ENCODE data around the gene MACROH2A2. TPM values are rescaled to one million over a fixed set of nuclear protein-coding genes. Genes with fewer than 3 reads are reported as not detected.
"Not testable (repeated sequence)": the region's sequence is repeated elsewhere in the genome, so short reads cannot be mapped to it uniquely, and the experiment has no call there.

MACROH2A2 gene
- total and polyA plus RNA-seq, 7 donors, result 4.8 to 19.4 (median 10.4) TPM

DNA sequence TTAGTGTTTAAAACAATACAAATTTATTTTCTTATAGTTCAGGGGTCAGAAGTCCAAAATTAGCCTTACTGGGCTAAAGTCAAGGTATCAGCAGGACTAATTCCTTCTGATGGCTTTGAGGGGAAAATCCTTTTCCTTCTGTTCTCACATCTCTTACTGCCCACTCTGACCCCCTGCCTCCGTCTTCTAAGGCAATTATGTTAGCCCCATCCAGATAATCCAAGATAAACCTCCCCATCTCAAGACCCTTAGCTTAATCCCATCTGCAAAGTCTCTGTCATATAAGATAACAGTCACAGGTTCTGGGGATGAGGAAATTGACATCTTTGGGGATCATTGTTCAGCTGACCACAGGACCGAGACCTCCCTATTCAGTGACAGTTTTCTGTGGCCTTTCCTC is 22.3 kb downstream of the MACROH2A2 start:
- Histone ChIP-seq H3K9me3 (no peaks in the 10 kb centered on the region), H3K27ac (no peak overlapping the region), H3K4me3 (no peak overlapping the region), H3K27me3 (no peaks in the 10 kb centered on the region), H3K4me1 (no peaks in the 10 kb centered on the region), H3K36me3 (peaks cover 0 to 22% (median 0%) of the 10 kb centered on the region in 4 donors)
- 91 to 93% methylated on average over 2 of the region's 2 CpGs for WGBS, 2 donors
- no peak for DNase-seq
- intact Hi-C loops (cut with DNase I), result no loop called here
- TF ChIP-seq, protein P1, sequence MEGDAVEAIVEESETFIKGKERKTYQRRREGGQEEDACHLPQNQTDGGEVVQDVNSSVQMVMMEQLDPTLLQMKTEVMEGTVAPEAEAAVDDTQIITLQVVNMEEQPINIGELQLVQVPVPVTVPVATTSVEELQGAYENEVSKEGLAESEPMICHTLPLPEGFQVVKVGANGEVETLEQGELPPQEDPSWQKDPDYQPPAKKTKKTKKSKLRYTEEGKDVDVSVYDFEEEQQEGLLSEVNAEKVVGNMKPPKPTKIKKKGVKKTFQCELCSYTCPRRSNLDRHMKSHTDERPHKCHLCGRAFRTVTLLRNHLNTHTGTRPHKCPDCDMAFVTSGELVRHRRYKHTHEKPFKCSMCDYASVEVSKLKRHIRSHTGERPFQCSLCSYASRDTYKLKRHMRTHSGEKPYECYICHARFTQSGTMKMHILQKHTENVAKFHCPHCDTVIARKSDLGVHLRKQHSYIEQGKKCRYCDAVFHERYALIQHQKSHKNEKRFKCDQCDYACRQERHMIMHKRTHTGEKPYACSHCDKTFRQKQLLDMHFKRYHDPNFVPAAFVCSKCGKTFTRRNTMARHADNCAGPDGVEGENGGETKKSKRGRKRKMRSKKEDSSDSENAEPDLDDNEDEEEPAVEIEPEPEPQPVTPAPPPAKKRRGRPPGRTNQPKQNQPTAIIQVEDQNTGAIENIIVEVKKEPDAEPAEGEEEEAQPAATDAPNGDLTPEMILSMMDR (IDR thresholded peaks at IDR 0.05), result no peak
- no peak for TF ChIP-seq POLR2AphosphoS5 (IDR thresholded peaks at IDR 0.05)
- no peak for TF ChIP-seq EP300 (IDR thresholded peaks at IDR 0.05)
- no peak for TF ChIP-seq POLR2A (IDR thresholded peaks at IDR 0.05)

DNA sequence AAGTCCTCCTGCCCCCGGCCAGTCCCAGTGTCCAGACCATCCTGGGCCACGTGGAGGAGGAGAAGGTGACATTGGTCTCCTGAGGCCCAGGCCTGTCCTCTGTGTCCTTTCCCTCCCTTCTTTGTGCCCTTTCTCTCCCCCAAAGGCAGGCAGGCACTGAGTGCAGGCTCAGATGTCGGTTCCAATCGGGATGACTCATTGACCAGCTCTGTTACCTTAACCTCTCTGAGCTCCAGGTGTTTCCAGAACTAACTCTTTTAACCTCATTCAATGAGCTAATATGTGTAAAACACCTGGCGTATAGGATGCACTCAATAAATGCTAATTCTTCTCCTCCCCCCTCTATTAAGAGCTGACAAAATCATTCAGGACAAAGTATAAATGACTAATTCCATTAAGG is 25.7 kb downstream of the MACROH2A2 start:
- H3K4me3 ChIP-seq, result no peak overlapping the region
- no peaks in the 10 kb centered on the region for H3K4me1 ChIP-seq
- WGBS, 2 donors, result 95 to 97% methylated on average over 5 of the region's 5 CpGs
- no peak for DNase-seq
- intact Hi-C loops (cut with DNase I), result no loop called here
- H3K9me3 ChIP-seq, result no peaks in the 10 kb centered on the region
- TF ChIP-seq, protein P1 (IDR thresholded peaks at IDR 0.05), result no peak
- TF ChIP-seq EP300 (IDR thresholded peaks at IDR 0.05) (no peak), POLR2AphosphoS5 (IDR thresholded peaks at IDR 0.05) (no peak), POLR2A (IDR thresholded peaks at IDR 0.05) (no peak)
- H3K27ac ChIP-seq, result no peak overlapping the region
- no peaks in the 10 kb centered on the region for H3K27me3 ChIP-seq
- H3K36me3 ChIP-seq, result peaks cover 0 to 26% (median 0%) of the 10 kb centered on the region in 4 donors

DNA sequence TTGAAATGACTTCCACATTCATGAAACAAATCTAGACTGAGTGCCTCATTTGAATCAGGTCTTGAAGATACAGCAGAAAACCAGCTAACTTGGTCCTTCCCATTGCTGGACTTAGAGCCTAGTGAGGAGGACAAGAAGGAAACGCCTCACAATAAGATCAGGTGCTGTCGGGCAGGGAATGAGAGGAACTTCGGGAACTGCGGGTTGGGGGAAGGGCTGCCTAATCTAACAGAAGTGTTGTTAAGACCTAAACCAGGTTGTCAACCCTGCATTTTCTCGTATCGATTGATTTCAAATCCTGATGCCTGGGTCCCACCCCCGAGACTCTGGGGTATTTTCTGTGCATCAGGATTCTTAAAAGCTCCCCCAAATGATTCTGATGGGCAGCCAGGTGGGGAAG is 26.3 kb downstream of the MACROH2A2 start:
- WGBS, 2 donors, result 94 to 95% methylated on average over 7 of the region's 7 CpGs
- Histone ChIP-seq H3K27ac (no peak overlapping the region), H3K4me1 (no peaks in the 10 kb centered on the region), H3K27me3 (no peaks in the 10 kb centered on the region), H3K9me3 (no peaks in the 10 kb centered on the region), H3K4me3 (no peak overlapping the region), H3K36me3 (peaks cover 0 to 29% (median 0%) of the 10 kb centered on the region in 4 donors)
- TF ChIP-seq POLR2AphosphoS5 (IDR thresholded peaks at IDR 0.05) (no peak), EP300 (IDR thresholded peaks at IDR 0.05) (no peak), POLR2A (IDR thresholded peaks at IDR 0.05) (no peak)
- no peak for DNase-seq
- intact Hi-C loops (cut with DNase I), result no loop called here

DNA sequence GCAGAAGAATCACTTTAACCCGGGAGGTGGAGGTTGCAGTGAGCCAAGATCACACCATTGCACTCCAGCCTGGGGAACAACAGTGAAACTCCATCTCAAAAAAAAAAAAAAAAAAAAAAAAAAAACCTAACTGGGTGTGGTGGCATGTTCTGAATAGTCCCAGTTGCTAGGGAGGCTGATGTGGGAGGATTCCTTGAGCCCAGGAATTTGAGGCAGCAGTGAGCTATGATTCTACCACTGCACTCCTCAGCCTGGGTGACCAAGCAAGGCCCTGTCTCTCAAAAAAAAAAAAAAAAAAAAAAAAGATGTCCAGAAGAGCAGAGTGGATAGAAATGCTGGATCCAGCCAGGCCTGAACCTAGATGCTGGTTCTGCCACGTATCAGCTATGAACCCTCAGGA is 28.1 kb downstream of the MACROH2A2 start:
- DNase-seq; intact Hi-C loops (cut with DNase I); H3K27me3 ChIP-seq; H3K9me3 ChIP-seq; H3K4me1 ChIP-seq; H3K27ac ChIP-seq; H3K4me3 ChIP-seq: not testable (repeated sequence)
- 95 to 97% methylated on average over 2 of the region's 2 CpGs for WGBS, 2 donors
- H3K36me3 ChIP-seq, result peaks cover 0 to 23% (median 0%) of the 10 kb centered on the region in 4 donors

DNA sequence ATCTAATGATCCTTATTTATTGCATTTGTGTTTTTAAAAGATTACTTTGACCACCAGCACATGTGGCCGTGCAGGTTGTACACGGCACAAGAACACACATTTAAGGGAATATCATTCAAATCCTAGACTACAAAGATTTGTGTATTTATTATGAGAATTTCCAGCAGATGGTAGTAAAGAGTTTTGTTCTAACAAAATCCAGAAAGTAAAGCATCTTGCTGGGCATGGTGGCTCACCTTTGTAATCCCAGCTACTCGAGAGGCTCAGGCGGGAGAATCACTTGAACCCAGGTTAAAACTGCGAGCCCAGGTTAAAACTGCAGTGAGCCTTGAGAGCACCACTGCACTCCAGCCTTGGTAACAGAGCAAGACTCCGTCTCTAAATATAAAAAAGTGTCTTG is 31.5 kb downstream of the MACROH2A2 start:
- H3K27ac ChIP-seq, result no peak overlapping the region
- WGBS, 2 donors, result 89 to 91% methylated on average over 6 of the region's 6 CpGs
- TF ChIP-seq EP300 (IDR thresholded peaks at IDR 0.05), result no peak
- H3K27me3 ChIP-seq, result no peaks in the 10 kb centered on the region
- intact Hi-C loops (cut with DNase I), result no loop called here
- peaks cover 0 to 7% (median 0%) of the 10 kb centered on the region in 4 donors for H3K36me3 ChIP-seq
- no peaks in the 10 kb centered on the region for H3K9me3 ChIP-seq
- DNase-seq, result no peak
- H3K4me3 ChIP-seq, result no peak overlapping the region
- H3K4me1 ChIP-seq, result no peaks in the 10 kb centered on the region

DNA sequence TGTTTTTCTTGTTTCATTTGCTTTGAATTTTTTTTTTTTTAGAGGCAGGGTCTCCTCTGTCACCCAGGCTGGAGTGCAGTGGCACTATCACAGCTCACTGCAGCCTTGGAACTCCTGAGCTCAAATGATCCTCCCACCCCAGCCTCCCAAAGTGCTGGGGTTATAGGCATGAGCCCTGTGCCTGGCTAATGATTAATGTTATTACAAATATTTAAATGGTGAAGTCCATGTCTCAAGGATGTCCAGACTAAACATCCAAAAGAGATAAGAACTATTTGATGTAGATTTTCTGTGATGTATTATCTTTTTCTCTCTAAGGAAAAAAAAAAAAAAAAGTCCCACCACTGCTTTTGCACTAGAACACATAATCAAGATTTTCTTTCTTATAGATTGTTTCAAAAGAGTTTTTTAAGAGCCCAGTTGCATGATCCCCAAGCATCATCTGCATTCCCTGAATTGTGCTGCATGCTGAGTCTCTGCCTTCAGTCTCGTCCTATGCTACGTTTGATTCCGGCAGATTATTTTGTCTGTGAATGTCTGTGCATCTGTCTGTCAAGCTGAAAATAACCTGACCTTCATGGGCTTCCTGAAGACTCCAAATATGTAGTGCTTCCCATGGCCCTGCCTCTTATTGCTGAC is 33.4 kb downstream of the MACROH2A2 start:
- no peaks in the 10 kb centered on the region for H3K9me3 ChIP-seq
- H3K36me3 ChIP-seq, result peaks cover 0 to 17% (median 0%) of the 10 kb centered on the region in 4 donors
- no peaks in the 10 kb centered on the region for H3K4me1 ChIP-seq
- 92 to 93% methylated on average over 3 of the region's 3 CpGs for WGBS, 2 donors
- H3K4me3 ChIP-seq, result no peak overlapping the region
- intact Hi-C loops (cut with DNase I), result no loop called here
- H3K27ac ChIP-seq, result no peak overlapping the region
- DNase-seq, result no peak
- no peaks in the 10 kb centered on the region for H3K27me3 ChIP-seq
- TF ChIP-seq POLR2AphosphoS5 (IDR thresholded peaks at IDR 0.05) (no peak), POLR2A (IDR thresholded peaks at IDR 0.05) (no peak), EP300 (IDR thresholded peaks at IDR 0.05) (no peak)
- TF ChIP-seq, protein P1 (IDR thresholded peaks at IDR 0.05), result no peak
